ENCODE measurements around the gene TBC1D24. TPM values are rescaled to one million over a fixed set of nuclear protein-coding genes. Genes with fewer than 3 reads are reported as not detected.
"Not testable (repeated sequence)": the region's sequence is repeated elsewhere in the genome, so short reads cannot be mapped to it uniquely, and the experiment has no call there.

The TBC1D24 gene
- total and polyA plus RNA-seq, 2 donors (not counting 1 experiment from before 2014, with no cell fraction given): 6.3 to 10.9 TPM

GRCh38 chr16:2543771-2544170, 68.8 kb downstream of the TBC1D24 start:
- not testable (repeated sequence) for DNase-seq (ENCODE audit: low read depth in 2 of 2); H3K9ac ChIP-seq (ENCODE audit: insufficient read depth, low read length); H3K27ac ChIP-seq (ENCODE audit: insufficient read depth, low read length); H3K4me2 ChIP-seq (ENCODE audit: extremely low read depth, insufficient read depth, low read length); H2AFZ ChIP-seq (ENCODE audit: low read length); H4K20me1 ChIP-seq (ENCODE audit: control insufficient read depth, extremely low read depth, insufficient read depth, low read length); H3K4me3 ChIP-seq (replicated peaks in 1 of 4; ENCODE audit: control extremely low read depth in 1 of 4, insufficient read depth in 1 of 4, low read depth in 3 of 4, low read length in 4 of 4); H3K27me3 ChIP-seq (ENCODE audit: control insufficient read depth, insufficient read depth, low read length); H3K9me3 ChIP-seq (ENCODE audit: control insufficient read depth, insufficient read depth, low read depth, low read length); H3K36me3 ChIP-seq (ENCODE audit: control insufficient read depth, insufficient read depth, low read length)
- H3K4me1 ChIP-seq (ENCODE audit: control insufficient read depth, extremely low read depth, insufficient read depth, low read length): peaks cover 17% of the 10 kb centered on the region
- H3K79me2 ChIP-seq (ENCODE audit: control insufficient read depth, insufficient read depth, low read length): peaks cover 55% of the 10 kb centered on the region

- not testable (repeated sequence) for H3K9ac ChIP-seq (ENCODE audit: insufficient read depth, low read length); H3K27ac ChIP-seq (ENCODE audit: insufficient read depth, low read length); H3K36me3 ChIP-seq (ENCODE audit: control insufficient read depth, insufficient read depth, low read length); H3K9me3 ChIP-seq (ENCODE audit: control insufficient read depth, insufficient read depth, low read depth, low read length); H3K27me3 ChIP-seq (ENCODE audit: control insufficient read depth, insufficient read depth, low read length); DNase-seq (ENCODE audit: low read depth in 2 of 2); H3K4me1 ChIP-seq (ENCODE audit: control insufficient read depth, extremely low read depth, insufficient read depth, low read length); H3K4me2 ChIP-seq (ENCODE audit: extremely low read depth, insufficient read depth, low read length); H4K20me1 ChIP-seq (ENCODE audit: control insufficient read depth, extremely low read depth, insufficient read depth, low read length); H3K4me3 ChIP-seq (replicated peaks in 1 of 4; ENCODE audit: control extremely low read depth in 1 of 4, insufficient read depth in 1 of 4, low read depth in 3 of 4, low read length in 4 of 4); H2AFZ ChIP-seq (ENCODE audit: low read length)
- H3K79me2 ChIP-seq (ENCODE audit: control insufficient read depth, insufficient read depth, low read length): peaks cover 16% of the 10 kb centered on the region
These were observed 75.5 kb downstream of the TBC1D24 start for GRCh38 chr16:2550283-2550878.

GRCh38 chr16:2551420-2551889, 76.5 kb downstream of the TBC1D24 start:
- DNase-seq (ENCODE audit: low read depth in 2 of 2): peak in 1 of 2 donors; percentile 41
- not testable (repeated sequence) for H3K9ac ChIP-seq (ENCODE audit: insufficient read depth, low read length); H4K20me1 ChIP-seq (ENCODE audit: control insufficient read depth, extremely low read depth, insufficient read depth, low read length); H3K9me3 ChIP-seq (ENCODE audit: control insufficient read depth, insufficient read depth, low read depth, low read length); H3K36me3 ChIP-seq (ENCODE audit: control insufficient read depth, insufficient read depth, low read length); H3K4me1 ChIP-seq (ENCODE audit: control insufficient read depth, extremely low read depth, insufficient read depth, low read length); H3K79me2 ChIP-seq (ENCODE audit: control insufficient read depth, insufficient read depth, low read length); H3K27me3 ChIP-seq (ENCODE audit: control insufficient read depth, insufficient read depth, low read length); H3K4me3 ChIP-seq (replicated peaks in 1 of 4; ENCODE audit: control extremely low read depth in 1 of 4, insufficient read depth in 1 of 4, low read depth in 3 of 4, low read length in 4 of 4); H3K27ac ChIP-seq (ENCODE audit: insufficient read depth, low read length); H2AFZ ChIP-seq (ENCODE audit: low read length); H3K4me2 ChIP-seq (ENCODE audit: extremely low read depth, insufficient read depth, low read length)
- TF ChIP-seq, protein P1, sequence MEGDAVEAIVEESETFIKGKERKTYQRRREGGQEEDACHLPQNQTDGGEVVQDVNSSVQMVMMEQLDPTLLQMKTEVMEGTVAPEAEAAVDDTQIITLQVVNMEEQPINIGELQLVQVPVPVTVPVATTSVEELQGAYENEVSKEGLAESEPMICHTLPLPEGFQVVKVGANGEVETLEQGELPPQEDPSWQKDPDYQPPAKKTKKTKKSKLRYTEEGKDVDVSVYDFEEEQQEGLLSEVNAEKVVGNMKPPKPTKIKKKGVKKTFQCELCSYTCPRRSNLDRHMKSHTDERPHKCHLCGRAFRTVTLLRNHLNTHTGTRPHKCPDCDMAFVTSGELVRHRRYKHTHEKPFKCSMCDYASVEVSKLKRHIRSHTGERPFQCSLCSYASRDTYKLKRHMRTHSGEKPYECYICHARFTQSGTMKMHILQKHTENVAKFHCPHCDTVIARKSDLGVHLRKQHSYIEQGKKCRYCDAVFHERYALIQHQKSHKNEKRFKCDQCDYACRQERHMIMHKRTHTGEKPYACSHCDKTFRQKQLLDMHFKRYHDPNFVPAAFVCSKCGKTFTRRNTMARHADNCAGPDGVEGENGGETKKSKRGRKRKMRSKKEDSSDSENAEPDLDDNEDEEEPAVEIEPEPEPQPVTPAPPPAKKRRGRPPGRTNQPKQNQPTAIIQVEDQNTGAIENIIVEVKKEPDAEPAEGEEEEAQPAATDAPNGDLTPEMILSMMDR (conservative IDR thresholded peaks at IDR 0.05 in 1 of 2, IDR thresholded peaks at IDR 0.05 in 1 of 2; ENCODE audit: low read depth in 1 of 2, low read length in 2 of 2): peak in 1 of 2 donors; percentile 15

DNA sequence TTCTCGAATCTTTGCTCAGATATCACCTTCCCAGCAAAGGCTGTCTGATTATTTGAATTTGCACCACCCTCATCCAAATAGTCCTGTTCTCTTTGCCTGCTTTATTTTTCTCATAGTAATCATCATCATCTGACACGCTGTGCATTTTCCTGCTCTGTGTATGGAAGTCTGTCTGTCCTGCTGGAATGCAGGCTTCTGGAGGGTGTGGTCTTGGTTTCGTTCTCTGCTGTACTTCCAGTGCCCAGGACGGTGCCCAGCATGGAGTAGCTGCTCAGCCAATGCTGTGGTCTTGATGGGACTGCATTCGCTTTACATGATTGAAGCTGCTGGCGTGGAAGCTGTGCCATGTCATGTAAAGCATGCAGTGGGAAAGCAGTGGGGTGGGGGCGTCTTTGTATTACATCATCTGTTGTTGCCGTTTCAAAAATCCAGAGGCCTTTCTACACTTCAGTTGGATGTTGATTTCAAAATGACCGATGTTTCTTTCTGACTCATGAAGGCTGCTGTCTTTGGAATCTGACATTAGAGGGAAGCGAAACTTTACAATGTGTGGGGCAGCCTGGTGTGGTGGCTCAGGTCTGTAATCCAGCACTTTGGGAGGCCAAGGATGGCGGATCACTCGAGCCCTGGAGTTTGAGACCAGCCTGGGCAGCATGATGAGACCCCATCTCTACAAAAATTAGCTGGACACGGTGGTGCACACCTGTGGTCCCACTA, 79.9 kb downstream of the TBC1D24 start:
- H2AFZ ChIP-seq (ENCODE audit: low read length); H3K9me3 ChIP-seq (ENCODE audit: control insufficient read depth, insufficient read depth, low read depth, low read length); H3K4me2 ChIP-seq (ENCODE audit: extremely low read depth, insufficient read depth, low read length); H3K27ac ChIP-seq (ENCODE audit: insufficient read depth, low read length); H3K9ac ChIP-seq (ENCODE audit: insufficient read depth, low read length); H3K4me1 ChIP-seq (ENCODE audit: control insufficient read depth, extremely low read depth, insufficient read depth, low read length); H3K36me3 ChIP-seq (ENCODE audit: control insufficient read depth, insufficient read depth, low read length); H3K27me3 ChIP-seq (ENCODE audit: control insufficient read depth, insufficient read depth, low read length); H4K20me1 ChIP-seq (ENCODE audit: control insufficient read depth, extremely low read depth, insufficient read depth, low read length); H3K4me3 ChIP-seq (replicated peaks in 1 of 4; ENCODE audit: control extremely low read depth in 1 of 4, insufficient read depth in 1 of 4, low read depth in 3 of 4, low read length in 4 of 4); H3K79me2 ChIP-seq (ENCODE audit: control insufficient read depth, insufficient read depth, low read length); DNase-seq (ENCODE audit: low read depth in 2 of 2): not testable (repeated sequence)

Other genes with a start within 250 kb of the TBC1D24 start
- gene DNASE1L2, start 238.7 kb upstream of the TBC1D24 start, total RNA-seq: 0.77 and 0.99 TPM in 2 replicates
- 0.34 and 0.40 TPM in 2 replicates for gene DNASE1L2, start 238.7 kb upstream of the TBC1D24 start, polyA plus RNA-seq
- gene ECI1, start 223.5 kb upstream of the TBC1D24 start, total RNA-seq: 35.8 and 40.3 TPM in 2 replicates
- 18.6 and 18.8 TPM in 2 replicates for gene ECI1, start 223.5 kb upstream of the TBC1D24 start, polyA plus RNA-seq
- 38.1 and 44.9 TPM in 2 replicates for gene RNPS1, start 207.0 kb upstream of the TBC1D24 start, total RNA-seq
- 115 and 194 TPM in 2 replicates for gene RNPS1, start 207.0 kb upstream of the TBC1D24 start, polyA plus RNA-seq
- 1.5 and 6.1 TPM in 2 replicates for gene ABCA3, start 134.4 kb upstream of the TBC1D24 start, total RNA-seq
- 1.7 and 3.2 TPM in 2 replicates for gene ABCA3, start 134.4 kb upstream of the TBC1D24 start, polyA plus RNA-seq
- gene CCNF, start 45.7 kb upstream of the TBC1D24 start, total RNA-seq: 3.6 and 7.3 TPM in 2 replicates
- gene CCNF, start 45.7 kb upstream of the TBC1D24 start, polyA plus RNA-seq: 3.8 and 11.8 TPM in 2 replicates
- 1.0 and 1.7 TPM in 2 replicates for gene TEDC2, start 15.0 kb upstream of the TBC1D24 start, total RNA-seq
- 1.2 and 2.7 TPM in 2 replicates for gene TEDC2, start 15.0 kb upstream of the TBC1D24 start, polyA plus RNA-seq
- 1.3 and 2.1 TPM in 2 replicates for gene NTN3, start 3.8 kb upstream of the TBC1D24 start, total RNA-seq
- gene NTN3, start 3.8 kb upstream of the TBC1D24 start, polyA plus RNA-seq: 0.08 TPM in 2 replicates
- 5.1 and 11.2 TPM in 2 replicates for gene ATP6V0C, start 38.8 kb downstream of the TBC1D24 start, total RNA-seq
- gene ATP6V0C, start 38.8 kb downstream of the TBC1D24 start, polyA plus RNA-seq: 43.0 and 53.9 TPM in 2 replicates
- gene AMDHD2, start 45.2 kb downstream of the TBC1D24 start, total RNA-seq: 37.2 and 39.0 TPM in 2 replicates
- 10.8 and 12.6 TPM in 2 replicates for gene AMDHD2, start 45.2 kb downstream of the TBC1D24 start, polyA plus RNA-seq
- gene CEMP1, start 56.3 kb downstream of the TBC1D24 start, total RNA-seq: not detected in 2 replicates
- gene CEMP1, start 56.3 kb downstream of the TBC1D24 start, polyA plus RNA-seq: not detected in 2 replicates
- 17.7 and 25.9 TPM in 2 replicates for gene PDPK1, start 62.9 kb downstream of the TBC1D24 start, total RNA-seq
- gene PDPK1, start 62.9 kb downstream of the TBC1D24 start, polyA plus RNA-seq: 30.7 and 32.1 TPM in 2 replicates
- 15.2 and 21.6 TPM in 2 replicates for gene KCTD5, start 207.4 kb downstream of the TBC1D24 start, total RNA-seq
- gene KCTD5, start 207.4 kb downstream of the TBC1D24 start, polyA plus RNA-seq: 25.9 and 35.2 TPM in 2 replicates
- gene PRSS27, start 245.1 kb downstream of the TBC1D24 start, total RNA-seq: 1.0 and 1.2 TPM in 2 replicates
- gene PRSS27, start 245.1 kb downstream of the TBC1D24 start, polyA plus RNA-seq: 0.16 and 0.24 TPM in 2 replicates